IMR-90 (cell line): Measurements from ENCODE around the gene ZNF213. TPM values are rescaled to one million over a fixed set of nuclear protein-coding genes. Genes with fewer than 3 reads are reported as not detected.

Source experiments
- BHLHE40 ChIP-seq: fragments of 150-350 bp; IDR thresholded peaks from 2 replicates; pipeline ENCODE4 v1.6.1; 2016; ENCODE audit warnings: mild to moderate bottlenecking, low read depth, low read length
- CTCF ChIP-seq: conservative IDR thresholded peaks from 2 replicates; pipeline ENCODE4 v1.5.1; 2012; ENCODE audit warnings: mild to moderate bottlenecking, low read depth, low read length, improper control_type of control experiment
- POLR2A ChIP-seq: IDR thresholded peaks from 2 replicates; pipeline ENCODE4 v1.6.1; 2012; ENCODE audit warnings: mild to moderate bottlenecking, low read depth, low read length
- RCOR1 ChIP-seq: IDR thresholded peaks from 2 replicates; pipeline ENCODE4 v1.6.1; 2012; ENCODE audit warnings: mild to moderate bottlenecking, low read length, improper control_type of control experiment; ENCODE audit not compliant: insufficient replicate concordance
- polyA plus RNA-seq, 3 experiments: library from polyadenylated mRNA; depleted of rRNA; stranded (reverse); fragments of >200 nt; gene quantifications; 2 replicates each; pipeline ENCODE4 v1.2.3, GENCODE V29; 2012; ENCODE audit warnings: low replicate concordance in 1 of 3
- total RNA-seq: library from RNA; depleted of rRNA; stranded (reverse); fragments of >200 nt; gene quantifications from 2 replicates; pipeline ENCODE4 v1.2.3, GENCODE V29; 2012

Gene ZNF213
- total and polyA plus RNA-seq, 2 of the 4 experiments (the other 2 are of a cell fraction) = 0.72 to 4.0 TPM

DNA sequence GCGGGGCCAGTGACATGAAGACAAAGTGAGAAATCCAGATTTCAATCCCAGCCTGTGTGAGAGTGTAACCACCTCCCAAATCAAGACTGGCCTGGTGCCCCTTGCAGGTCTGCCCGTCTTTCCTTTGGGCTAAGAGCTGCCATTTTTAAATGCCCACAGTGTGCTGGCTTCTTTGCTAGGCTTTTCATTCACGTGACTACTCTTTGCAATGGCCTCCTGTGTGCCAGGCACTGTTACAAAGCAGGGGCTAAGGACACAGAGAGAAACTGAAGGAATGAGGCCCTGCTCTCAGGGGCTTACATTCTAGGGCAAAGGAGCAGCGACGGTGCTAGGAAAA lies 35.5 kb upstream of the ZNF213 start (continued):
- no peak for TF ChIP-seq CTCF
- TF ChIP-seq RCOR1 = no peak
- TF ChIP-seq POLR2A = no peak
- no peak for TF ChIP-seq BHLHE40
